Measurements from ENCODE around the gene DPH2.

The DPH2 gene

DNA sequence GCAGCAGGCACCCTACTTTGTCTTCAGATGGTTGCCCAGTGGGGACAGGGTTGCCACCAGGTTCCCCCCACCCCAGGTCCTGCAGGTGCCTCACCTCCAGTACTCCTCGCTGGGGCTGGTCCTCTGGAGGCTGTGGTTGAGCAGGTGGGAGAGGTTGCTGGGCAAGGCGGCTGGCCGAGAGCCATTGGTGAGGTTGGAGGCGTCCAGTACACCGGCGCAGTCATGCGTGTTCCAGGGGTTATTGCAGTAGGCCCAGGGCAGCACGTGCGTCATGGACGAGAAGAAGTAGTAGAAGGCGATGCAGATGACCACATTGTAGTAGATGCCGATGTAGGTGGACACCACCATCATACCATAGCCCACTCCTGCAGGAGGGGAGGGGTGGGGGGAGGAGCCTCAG lies 38.4 kb downstream of the DPH2 start:
- DNase-seq: no peak

DNA sequence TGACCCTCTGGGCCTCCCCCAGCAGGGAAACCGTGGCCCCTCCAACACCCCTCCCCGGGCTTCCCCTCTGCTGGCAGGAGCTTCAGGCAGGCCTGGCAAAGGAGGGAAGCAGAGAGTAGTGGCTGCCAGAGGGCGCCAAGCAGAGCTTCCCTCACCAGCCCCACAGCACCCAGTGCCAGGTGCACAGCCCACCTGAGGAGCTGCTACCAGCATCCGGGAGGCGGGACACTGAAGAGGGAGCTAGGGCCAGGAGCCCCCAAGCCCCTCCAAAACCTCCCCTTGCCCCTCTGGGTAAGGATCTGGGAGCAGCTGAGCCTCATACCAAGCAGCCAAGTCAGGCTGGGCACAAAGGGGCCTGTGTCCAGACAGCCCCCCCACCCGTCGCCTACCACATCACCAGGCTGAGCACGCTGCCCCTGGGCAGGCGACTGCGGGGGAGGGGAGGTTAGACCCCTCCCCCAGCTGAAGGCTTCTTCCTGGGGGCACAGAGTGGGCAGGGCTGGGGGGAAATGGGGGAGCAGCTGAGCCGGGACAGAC lies 41.2 kb downstream of the DPH2 start:
- DNase-seq: no peak

DNA sequence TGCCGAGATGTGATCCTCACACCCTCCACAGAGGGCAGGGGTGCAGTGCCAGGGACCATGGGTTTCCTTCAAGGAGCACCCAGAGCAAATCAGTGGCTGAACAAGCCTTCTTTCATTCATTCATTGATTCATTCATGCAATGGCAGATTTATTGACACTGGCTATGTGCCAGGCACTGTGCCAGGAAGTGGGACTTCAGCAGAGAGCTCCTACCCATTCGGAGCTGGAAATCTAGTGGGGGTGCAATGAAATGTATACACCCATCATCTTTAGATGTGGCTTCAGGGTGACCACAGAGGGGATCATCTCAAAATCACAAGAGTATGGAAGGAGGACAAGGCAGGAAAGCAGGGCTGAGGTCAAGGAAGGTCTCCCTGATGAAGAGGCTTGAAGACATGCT lies 42.6 kb downstream of the DPH2 start:
- no peak for DNase-seq

DNA sequence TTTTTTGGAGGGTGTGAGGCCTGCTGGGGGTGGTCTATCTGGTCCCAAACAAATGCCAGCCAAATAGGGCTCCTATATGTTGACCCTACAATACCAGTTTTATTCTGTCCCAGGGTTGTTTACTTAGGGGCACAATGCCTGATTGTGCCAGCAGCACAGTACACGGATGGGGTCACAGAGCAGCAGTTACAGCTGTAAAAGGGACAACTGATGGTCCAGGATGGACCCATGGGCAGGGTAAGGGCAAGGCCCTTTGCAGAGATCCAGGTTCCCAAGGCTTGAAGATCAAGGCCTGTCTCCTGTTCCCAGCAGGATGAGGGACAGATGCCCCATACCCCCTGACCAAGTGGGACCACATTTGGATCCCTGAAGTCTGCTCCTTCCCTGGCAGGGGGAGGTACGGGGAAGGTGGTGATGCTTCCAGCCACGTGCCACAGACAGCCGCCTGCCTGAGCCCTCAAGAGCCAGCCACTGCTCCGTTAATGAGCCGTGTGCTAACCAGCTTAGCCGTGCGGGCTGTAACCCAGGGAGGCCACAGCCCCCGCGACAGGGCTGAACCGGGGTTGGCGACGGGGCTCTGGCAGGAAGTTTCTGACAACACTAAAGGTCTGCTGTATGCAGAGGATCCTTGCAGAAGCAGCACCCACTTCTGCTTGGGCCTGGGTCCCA lies 43.3 kb downstream of the DPH2 start:
- no peak for DNase-seq

DNA sequence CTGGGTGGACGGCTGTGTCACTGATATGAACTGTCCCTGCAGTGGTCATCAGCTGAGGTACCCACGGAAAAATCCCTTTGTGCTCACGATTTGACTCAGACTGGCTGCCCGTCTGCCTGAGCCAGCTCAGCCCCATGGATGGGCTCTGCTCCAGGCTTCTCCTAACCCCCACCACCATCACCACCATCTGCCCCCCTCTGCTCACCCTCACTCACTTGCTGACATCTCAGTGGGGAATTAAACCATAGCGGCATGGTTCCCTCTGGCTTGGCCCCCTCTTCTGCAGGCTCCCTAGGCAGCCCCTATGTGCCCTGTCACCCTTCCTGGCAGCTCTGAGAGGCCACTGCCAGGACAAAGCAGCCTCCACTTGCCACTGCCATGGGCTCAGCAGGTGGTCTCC lies 44.1 kb downstream of the DPH2 start:
- DNase-seq: no peak

DNA sequence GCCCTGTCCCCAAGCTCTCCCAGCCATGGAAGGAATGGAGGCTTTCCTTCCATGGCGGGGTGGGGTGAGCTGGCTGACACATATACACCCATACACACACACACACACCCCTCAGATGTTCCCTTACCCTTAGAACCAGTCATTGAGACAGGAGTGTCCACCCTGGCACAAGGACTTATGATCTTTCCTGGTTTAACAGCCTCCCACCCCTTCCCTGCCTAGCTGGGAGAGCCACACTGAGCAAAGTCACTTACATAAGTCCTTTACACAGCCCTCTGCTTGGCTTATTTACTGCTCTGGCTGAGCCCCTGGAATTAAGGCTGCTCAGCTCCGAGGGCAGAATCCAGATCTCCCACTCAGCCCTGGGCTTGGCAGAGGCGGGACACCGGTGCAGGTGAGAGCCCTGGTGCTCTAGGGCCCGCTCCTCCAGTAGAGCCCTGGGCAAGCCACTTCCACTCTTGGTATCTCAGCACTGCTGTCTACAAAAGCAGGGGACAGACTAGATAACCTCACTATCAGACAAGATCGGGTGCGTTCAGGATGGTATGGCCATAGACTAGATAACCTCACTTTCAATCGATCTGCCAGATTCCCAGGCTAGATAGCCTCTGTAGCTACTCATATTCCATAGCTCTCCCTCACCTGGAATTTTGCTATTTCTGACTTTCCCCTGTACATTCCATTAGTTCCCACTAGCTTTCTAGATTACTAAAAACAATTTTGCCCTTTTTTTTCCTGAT lies 44.7 kb downstream of the DPH2 start:
- DNase-seq: no peak

DNA sequence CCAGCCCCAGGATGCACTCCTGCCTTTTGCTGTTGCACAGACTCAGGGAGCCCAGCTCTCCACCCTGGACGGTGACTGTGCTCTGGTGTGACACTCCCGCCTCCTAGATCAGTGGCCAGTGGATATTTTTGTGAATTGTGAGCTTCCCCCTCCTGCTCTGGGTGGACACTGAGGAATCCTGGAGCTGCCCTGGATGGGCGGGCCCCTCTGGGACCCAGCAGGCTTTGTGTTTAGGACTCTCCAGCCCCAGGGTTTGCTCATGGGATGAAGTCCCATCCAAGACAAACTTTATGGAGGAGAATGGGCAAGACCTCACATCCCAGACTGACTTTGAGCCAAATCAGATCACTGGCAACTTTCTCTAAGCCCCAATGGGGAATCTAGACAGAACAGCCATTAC lies 45.4 kb downstream of the DPH2 start:
- no peak for DNase-seq

DNA sequence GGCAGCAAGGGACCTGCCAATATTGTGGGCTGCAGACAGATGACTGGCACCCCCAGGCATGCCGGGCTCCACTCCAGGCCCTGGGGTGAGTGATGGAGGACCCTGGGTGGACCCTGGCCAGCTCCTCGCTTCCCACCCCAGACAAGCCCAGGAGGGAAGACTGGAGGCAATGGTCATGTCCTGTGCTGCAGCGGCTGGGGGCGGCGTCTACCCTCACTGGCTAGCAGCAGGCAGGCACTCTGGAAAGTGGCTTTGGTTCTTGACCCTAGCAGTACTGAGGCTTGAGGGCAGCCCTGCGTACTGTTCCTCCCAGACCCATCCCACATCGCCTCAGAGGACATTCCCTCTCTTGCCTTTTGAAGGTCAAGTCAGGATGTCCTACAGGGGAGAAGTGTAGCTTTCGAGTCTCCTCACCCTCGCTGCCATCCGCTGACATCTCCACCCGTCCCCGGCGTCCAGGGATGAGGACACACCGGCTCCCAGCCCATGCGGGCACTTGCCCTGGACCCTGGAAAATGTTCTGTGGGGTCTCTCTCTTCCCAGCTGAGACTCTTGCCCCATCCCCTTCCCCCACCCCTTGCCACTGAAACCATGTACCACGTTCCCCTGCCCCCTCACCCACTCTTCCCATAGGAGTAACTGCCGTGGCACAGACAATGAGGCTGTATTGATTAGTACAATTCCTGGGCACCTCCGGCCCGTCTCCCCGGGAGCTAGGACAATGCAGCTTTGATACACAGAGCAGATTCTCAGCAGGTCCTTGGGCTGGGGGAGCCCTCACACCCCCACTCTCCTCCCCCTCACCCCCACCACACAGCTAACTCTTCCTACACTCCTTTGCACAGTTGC lies 46.5 kb downstream of the DPH2 start:
- DNase-seq: no peak

DNA sequence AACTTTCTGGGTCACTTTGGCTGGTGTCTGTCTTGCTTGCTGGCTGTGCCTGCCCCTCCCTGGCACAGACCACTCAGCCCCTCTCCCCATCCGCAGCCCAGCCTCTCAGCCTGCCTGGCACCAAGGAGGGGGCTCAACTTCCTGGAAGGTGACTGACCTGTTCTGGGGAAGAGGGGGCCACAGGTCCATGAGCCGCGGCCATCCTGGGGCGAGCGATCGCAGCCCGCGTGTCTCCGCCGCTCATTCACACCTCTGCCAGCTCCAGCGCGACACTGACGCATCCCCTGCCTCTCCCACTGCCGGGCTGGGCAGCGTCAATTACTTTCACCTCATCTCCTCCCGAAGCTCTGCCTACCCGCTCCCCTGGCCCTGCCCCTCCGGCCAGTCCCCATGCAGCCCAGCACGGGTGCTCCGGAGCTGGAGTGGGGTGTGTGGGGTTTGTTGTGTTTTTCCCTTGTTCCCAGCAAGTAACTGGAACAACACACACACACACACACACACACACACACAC lies 47.1 kb downstream of the DPH2 start:
- DNase-seq: no peak

DNA sequence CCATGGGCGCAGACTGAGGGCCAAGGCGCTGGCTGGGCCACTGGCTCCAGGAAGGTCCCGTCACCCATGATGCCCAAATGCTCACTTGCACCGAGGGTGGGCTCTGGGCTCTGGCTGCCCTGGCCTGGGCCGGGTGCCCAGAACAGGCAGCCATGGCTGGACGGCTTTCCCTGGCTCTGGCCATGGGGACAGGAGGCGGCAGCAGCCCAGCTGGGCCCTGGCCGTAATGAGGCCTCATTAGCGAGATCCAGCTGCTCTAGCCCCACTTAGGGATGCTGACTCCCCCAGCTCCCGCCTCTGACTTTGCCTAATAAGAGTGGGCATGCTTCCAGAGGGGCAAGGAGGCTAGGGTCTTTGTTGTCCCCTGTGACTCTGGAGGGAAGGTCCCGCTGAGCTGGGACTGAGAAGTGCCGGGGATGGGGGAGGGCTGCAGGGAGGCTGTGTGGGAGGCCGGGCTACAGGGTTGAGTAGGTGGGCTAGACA lies 49.7 kb downstream of the DPH2 start:
- DNase-seq: no peak

DNA sequence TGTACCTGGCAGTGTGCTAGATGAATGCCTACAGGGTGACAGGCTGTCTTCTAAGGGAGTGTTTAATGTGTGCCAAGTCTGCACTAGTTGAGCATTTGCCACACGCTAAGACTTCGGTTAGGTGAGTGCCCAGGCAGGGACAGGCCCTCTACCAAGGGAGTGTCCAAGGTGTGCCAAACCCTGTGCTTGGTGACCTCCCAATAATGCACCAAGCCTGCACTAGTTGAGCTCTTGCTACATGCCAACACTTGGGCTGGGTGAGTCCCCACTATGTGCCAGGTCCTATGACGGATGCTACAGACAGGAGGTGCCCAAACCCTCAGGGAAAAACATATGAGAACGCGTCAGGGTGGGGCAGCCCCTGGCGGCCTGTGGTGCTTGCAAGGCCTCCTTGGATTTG lies 50.7 kb downstream of the DPH2 start:
- no peak for DNase-seq

DNA sequence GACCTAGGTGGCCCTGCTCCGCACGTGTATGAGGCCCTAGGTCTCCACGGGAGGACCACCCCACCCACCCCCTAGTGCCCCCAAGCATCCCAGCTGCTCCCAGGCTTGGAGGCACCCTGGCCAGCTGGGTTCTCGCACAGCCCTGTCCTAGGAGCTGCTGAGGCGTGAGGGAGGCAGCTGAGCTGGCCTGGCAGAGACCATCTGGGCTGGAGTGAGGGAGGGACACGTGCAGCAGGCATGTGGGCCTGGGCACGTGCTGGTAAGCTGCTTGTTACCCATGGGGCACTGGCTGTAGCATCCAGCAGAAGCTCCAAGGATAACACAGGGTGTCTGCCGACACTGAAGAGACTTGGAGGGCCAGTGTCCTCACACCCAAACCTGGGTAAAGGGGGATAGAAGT lies 51.3 kb downstream of the DPH2 start:
- no peak for DNase-seq

DNA sequence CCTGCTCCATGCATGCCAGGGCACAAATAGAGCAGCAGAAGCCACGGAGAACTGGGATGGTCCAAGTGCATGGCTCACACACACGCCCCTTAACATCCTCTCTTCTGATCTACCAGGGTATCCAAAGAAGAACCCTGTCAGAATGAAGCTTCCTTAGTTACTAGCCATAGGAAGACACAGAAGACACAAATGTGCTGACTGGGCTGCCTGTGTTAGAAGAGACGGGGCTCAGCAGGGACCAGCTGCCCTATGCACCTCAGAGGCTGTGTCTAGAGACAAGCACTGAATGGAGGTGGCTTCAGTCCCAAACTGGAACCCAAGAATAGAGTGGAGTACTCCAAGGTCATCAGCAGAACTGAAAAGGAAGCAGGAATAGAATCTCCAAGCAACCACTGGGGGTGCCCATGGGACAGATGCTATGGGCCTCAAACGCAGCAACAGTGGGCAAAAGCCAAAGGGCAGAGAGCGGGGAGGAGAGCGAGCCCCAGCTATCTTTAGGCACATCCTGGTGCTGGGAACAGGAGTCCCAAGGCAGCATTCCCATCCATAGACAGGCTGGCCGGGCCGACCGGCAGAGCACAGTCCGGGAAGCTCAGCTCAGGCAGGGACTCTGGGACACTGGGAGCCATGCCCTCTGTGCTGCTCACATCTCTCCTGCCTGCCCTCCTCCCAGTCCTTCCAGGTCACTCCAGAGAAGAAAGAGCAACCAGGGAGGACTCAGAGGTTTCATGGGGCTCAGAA lies 51.9 kb downstream of the DPH2 start:
- no peak for DNase-seq

Measured in activated gamma-delta T cell (primary cell).